HG02973 (cell line): Measurements from ENCODE around the gene BACE2.

Source experiments
- ATAC-seq: cut with Tn5 transposase; IDR thresholded peaks from one replicate; pipeline ENCODE4 v1.9.1; 2021; ENCODE audit warnings: moderate library complexity; ENCODE audit not compliant: unreplicated experiment

Gene BACE2

GRCh38 chr21:41147979-41148355 lies 20.0 kb upstream of the BACE2 start:
- no peak for ATAC-seq

- ATAC-seq = no peak
Observed at GRCh38 chr21:41148798-41149197, 19.2 kb upstream of the BACE2 start.

GRCh38 chr21:41149199-41149598 lies 18.8 kb upstream of the BACE2 start:
- no peak for ATAC-seq

GRCh38 chr21:41152147-41152546 lies 15.8 kb upstream of the BACE2 start:
- ATAC-seq = no peak

GRCh38 chr21:41153443-41153842 lies 14.5 kb upstream of the BACE2 start:
- no peak for ATAC-seq

- ATAC-seq = no peak
Observed at GRCh38 chr21:41156142-41156541, 11.8 kb upstream of the BACE2 start.

GRCh38 chr21:41158026-41158425 lies 9.9 kb upstream of the BACE2 start:
- no peak for ATAC-seq

GRCh38 chr21:41160036-41160435 lies 7.9 kb upstream of the BACE2 start:
- ATAC-seq = no peak

- no peak for ATAC-seq
Observed at GRCh38 chr21:41161428-41161827, 6.5 kb upstream of the BACE2 start.

- ATAC-seq = no peak
Observed at GRCh38 chr21:41162096-41162495, 5.9 kb upstream of the BACE2 start.

- no peak for ATAC-seq
Observed at GRCh38 chr21:41163091-41163490, 4.9 kb upstream of the BACE2 start.

- ATAC-seq = no peak
Observed at GRCh38 chr21:41164052-41164451, 3.9 kb upstream of the BACE2 start.

- ATAC-seq = no peak
Observed at GRCh38 chr21:41164981-41165655, 2.8 kb upstream of the BACE2 start.

- no peak for ATAC-seq
Observed at GRCh38 chr21:41166884-41167283, 1.1 kb upstream of the BACE2 start.

- ATAC-seq = no peak
Observed at GRCh38 chr21:41168391-41169257, 664 bp downstream of the BACE2 start.

- no peak for ATAC-seq
Observed at GRCh38 chr21:41169258-41169576, 1.3 kb downstream of the BACE2 start.

GRCh38 chr21:41169701-41170100 lies 1.7 kb downstream of the BACE2 start:
- no peak for ATAC-seq

GRCh38 chr21:41170442-41170841 lies 2.5 kb downstream of the BACE2 start:
- no peak for ATAC-seq

- no peak for ATAC-seq
Observed at GRCh38 chr21:41170859-41171609, 3.1 kb downstream of the BACE2 start.

- no peak for ATAC-seq
Observed at GRCh38 chr21:41175080-41175479, 7.1 kb downstream of the BACE2 start.

- no peak for ATAC-seq
Observed at GRCh38 chr21:41176846-41177245, 8.9 kb downstream of the BACE2 start.

- ATAC-seq = no peak
Observed at GRCh38 chr21:41180752-41181151, 12.8 kb downstream of the BACE2 start.
